SK-N-MC (cell line): ENCODE results near the gene ZBTB7C.
"Not testable (repeated sequence)": the region's sequence is repeated elsewhere in the genome, so short reads cannot be mapped to it uniquely, and the experiment has no call there.

Experiments used
- DNase-seq: peaks from one replicate; pipeline ENCODE4 v3.0.0-alpha.2; 2011; ENCODE audit warnings: low read depth, low spot score
- H3K27ac ChIP-seq: fragments of 200-600 bp; sonication (generic); 2 replicates; pipeline ENCODE4 v1.5.1; 2016; ENCODE audit warnings: mixed run types
- H3K36me3 ChIP-seq: fragments of 200-600 bp; sonication (generic); 2 replicates; pipeline ENCODE4 v1.6.1; 2017; ENCODE audit warnings: antibody characterized with exemption, low read length, mixed read lengths; ENCODE audit not compliant: insufficient read depth
- H3K4me3 ChIP-seq: fragments of 200-600 bp; sonication (generic); 2 replicates; pipeline ENCODE4 v1.5.1; 2016
- H3K9ac ChIP-seq: fragments of 200-600 bp; sonication (generic); 2 replicates; pipeline ENCODE4 v1.8.0; 2017; ENCODE audit warnings: mixed run types, mixed read lengths; ENCODE audit not compliant: insufficient read length
- H3K9me3 ChIP-seq: fragments of 200-600 bp; sonication (generic); 2 replicates; pipeline ENCODE4 v1.6.1; 2017; ENCODE audit warnings: low read depth, mild to moderate bottlenecking, antibody characterized with exemption, low read length, moderate library complexity, mixed read lengths
- EZH2 ChIP-seq: fragments of 200-600 bp; sonication (generic); IDR thresholded peaks from one replicate; pipeline ENCODE4 v1.6.1; 2017; ENCODE audit warnings: antibody characterized with exemption
- FOXP2 ChIP-seq: optimal IDR thresholded peaks from 2 replicates; pipeline ENCODE3; 2011; ENCODE audit warnings: mild to moderate bottlenecking, moderate library complexity; ENCODE audit not compliant: insufficient read depth; ENCODE audit errors: extremely low read length, control extremely low read depth
- POLR2AphosphoS5 ChIP-seq: IDR thresholded peaks from 2 replicates; pipeline ENCODE4 v1.6.1; 2012; ENCODE audit warnings: mild to moderate bottlenecking, low read depth, low read length, borderline replicate concordance

ZBTB7C gene

DNA sequence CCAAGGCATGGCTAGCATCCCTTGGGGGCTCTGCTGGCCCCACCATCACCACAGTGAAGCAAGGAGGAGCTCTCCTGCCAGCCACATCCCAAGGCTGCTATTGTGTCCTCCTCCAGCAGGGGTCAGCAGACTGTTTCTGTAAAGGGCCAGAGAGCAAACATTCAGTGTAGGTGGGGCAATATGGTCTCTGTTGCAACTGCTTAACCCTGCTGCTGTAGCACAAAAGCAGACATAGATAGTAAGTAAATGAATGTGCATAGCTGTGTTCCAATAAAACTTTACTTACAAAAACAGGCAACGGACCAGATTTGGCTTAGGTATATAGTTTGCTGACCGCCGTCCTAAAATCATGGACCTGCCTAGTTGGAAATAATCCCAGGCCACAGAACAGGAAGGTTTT, 36.4 kb upstream of the ZBTB7C start:
- TF ChIP-seq POLR2AphosphoS5, result no peak
- no peak for TF ChIP-seq FOXP2
- TF ChIP-seq EZH2, result no peak
- Histone ChIP-seq H3K9me3 (no peaks in the 10 kb centered on the region), H3K27ac (no peak overlapping the region), H3K4me3 (no peak overlapping the region), H3K9ac (no peak overlapping the region), H3K36me3 (no peaks in the 10 kb centered on the region)
- DNase-seq, result peak; percentile 63

DNA sequence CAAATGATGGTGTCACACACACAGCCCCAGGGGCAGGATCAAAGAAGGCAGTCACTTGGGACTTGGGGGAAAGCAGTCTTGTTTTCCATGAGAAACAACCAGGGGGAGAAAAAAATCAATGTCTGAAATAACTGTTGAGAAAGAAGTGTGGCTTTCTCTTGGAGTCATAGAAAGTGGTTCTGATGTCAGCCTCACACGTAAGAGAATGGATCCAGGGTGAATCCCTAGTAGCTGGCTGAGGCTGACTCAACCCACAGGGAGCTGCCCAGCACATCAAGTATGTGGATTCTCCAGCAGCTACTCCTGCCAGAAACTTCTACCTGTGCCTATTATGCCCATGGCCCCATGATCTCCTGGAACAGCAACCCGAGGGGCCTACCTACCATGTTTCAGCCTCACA, 33.6 kb upstream of the ZBTB7C start:
- no peak for TF ChIP-seq POLR2AphosphoS5
- no peak for TF ChIP-seq EZH2
- TF ChIP-seq FOXP2, result no peak
- H3K9ac ChIP-seq, result no peak overlapping the region
- no peak overlapping the region for H3K27ac ChIP-seq
- H3K4me3 ChIP-seq, result no peak overlapping the region
- no peaks in the 10 kb centered on the region for H3K36me3 ChIP-seq
- no peak for DNase-seq
- H3K9me3 ChIP-seq, result no peaks in the 10 kb centered on the region

DNA sequence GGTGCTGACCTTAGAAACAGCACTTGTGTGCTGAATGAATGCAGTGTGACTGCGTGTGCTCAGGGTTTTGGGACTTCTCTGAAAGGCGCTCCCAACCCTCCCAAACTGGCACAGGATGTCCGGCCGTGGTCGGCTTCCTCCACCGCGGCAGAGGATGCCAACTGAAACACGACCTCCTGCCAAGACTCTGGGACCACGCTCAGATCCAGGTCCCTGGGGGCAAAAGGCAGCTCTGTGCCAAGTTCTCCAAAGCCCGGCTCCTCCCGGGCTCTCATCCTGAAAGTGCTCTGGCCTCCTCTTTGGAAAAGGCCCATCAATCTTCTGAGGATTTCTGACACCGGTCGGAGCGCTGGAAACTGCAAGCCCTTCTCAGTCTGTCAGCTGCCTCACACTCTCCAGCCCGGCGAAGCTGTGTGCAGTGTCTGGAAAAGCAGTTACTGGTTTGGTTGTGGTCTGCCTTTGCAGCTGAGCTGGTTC, 32.3 kb upstream of the ZBTB7C start:
- Histone ChIP-seq H3K4me3 (no peak overlapping the region), H3K36me3 (no peaks in the 10 kb centered on the region)

DNA sequence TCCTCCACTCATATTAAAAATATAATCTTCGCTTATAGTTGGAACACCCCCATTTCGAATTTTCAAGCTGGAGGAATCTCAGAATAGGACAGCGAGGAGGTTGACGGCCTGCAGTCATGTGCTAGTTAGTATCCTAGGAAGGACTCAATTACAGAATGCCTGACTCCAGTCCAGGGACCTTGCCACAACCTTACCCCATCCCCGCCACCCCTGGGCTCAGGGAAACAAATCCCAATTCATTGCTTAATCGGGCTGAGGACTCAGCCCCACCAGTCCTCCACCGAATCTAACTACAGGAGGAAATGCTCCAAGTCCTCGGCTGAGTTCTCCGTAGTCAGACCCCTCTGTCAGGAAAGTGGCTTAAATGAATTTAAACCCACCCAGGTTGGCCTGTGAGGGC, 31.7 kb upstream of the ZBTB7C start:
- no peaks in the 10 kb centered on the region for H3K36me3 ChIP-seq
- no peak overlapping the region for H3K9ac ChIP-seq
- H3K9me3 ChIP-seq, result no peaks in the 10 kb centered on the region
- no peak overlapping the region for H3K27ac ChIP-seq
- DNase-seq, result no peak
- TF ChIP-seq EZH2 (no peak), FOXP2 (no peak), POLR2AphosphoS5 (no peak)
- H3K4me3 ChIP-seq, result no peak overlapping the region

More for the DNA sequence above, 32.3 kb upstream of the ZBTB7C start:
- Histone ChIP-seq H3K27ac (no peak overlapping the region), H3K9ac (no peak overlapping the region), H3K9me3 (no peaks in the 10 kb centered on the region)
- no peak for TF ChIP-seq POLR2AphosphoS5
- TF ChIP-seq EZH2, result no peak
- no peak for TF ChIP-seq FOXP2
- DNase-seq, result no peak

DNA sequence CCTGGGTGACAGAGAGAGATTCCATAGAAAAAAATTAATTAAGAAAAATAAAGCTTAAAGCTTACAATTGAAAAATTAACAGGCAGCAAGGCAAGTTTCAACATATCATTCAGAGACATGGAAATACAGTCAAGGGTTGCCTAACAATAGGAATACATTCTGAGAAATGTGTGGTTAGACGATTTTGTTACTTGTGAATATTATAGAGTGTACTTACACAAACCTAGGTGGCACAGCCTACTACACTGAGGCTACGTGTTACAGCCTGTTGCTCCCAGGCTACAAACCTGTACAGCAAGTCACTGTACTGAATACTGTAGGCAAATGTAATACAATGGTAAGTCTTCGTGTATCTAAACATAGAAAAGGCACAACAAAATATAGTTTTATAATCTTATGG, 27.7 kb upstream of the ZBTB7C start:
- Histone ChIP-seq H3K27ac (no peak overlapping the region), H3K4me3 (no peak overlapping the region), H3K9ac (no peak overlapping the region), H3K36me3 (no peaks in the 10 kb centered on the region), H3K9me3 (no peaks in the 10 kb centered on the region)
- no peak for DNase-seq
- TF ChIP-seq EZH2 (no peak), FOXP2 (no peak), POLR2AphosphoS5 (no peak)

DNA sequence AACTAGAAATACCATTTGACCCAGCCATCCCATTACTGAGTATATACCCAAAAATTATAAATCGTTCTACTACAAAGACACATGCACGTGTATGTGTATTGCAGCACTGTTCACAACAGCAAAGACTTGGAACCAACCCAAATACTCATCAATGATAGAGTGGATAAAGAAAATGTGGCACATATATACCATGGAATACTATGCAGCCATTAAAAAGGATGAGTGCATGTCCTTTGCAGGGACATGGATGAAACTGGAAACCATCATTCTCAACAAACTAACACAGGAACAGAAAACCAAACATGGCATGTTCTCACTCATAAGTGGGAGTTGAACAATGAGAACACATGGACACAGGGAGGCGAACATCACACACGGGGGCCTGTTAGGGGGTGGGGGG, 25.2 kb upstream of the ZBTB7C start:
- H3K9ac ChIP-seq, DNase-seq, H3K36me3 ChIP-seq, H3K4me3 ChIP-seq, H3K27ac ChIP-seq, H3K9me3 ChIP-seq: not testable (repeated sequence)

DNA sequence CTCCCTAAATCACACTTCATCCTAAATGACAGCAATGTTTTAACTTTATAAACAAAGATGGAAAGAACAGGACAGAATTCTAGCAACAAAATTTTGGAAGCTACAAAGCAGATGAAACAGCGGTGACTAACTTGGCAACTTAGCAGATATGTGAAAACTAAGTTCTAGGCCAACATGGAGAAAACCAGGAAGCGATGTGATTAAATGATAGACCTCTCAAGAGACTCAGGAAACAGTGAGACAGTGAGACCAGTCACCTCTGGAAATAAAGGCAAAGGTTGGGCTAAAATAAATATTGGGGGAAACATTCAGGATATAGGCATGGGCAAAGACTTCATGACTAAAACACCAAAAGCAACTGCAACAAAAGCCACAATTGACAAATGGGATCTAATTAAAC, 24.4 kb upstream of the ZBTB7C start:
- TF ChIP-seq EZH2 (no peak), FOXP2 (no peak), POLR2AphosphoS5 (no peak)
- Histone ChIP-seq H3K27ac (no peak overlapping the region), H3K9ac (no peak overlapping the region), H3K9me3 (no peaks in the 10 kb centered on the region), H3K4me3 (no peak overlapping the region), H3K36me3 (no peaks in the 10 kb centered on the region)
- DNase-seq, result no peak

DNA sequence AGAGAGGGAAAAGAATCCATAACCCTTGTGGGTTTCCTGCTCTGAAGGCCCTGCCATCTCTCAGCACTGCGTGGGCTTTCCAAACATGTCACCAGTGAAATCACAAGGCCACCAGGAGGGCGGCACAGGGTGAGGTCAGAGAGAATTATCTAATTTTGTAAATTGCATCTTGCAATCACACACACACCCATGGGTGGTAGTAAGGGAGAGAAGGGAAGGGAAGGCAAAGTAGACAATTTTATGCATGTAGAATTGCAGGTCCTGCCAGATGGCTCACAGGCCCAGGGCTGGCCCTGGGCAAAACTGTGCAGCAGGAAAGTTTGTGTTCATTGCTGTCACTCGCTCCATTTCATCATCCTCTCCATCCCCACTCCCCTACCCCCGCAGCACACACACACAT, 21.0 kb upstream of the ZBTB7C start:
- H3K4me3 ChIP-seq, result no peak overlapping the region
- TF ChIP-seq FOXP2 (no peak), POLR2AphosphoS5 (no peak), EZH2 (no peak)
- no peaks in the 10 kb centered on the region for H3K36me3 ChIP-seq
- no peak overlapping the region for H3K9ac ChIP-seq
- H3K27ac ChIP-seq, result no peak overlapping the region
- H3K9me3 ChIP-seq, result no peaks in the 10 kb centered on the region
- DNase-seq, result no peak

DNA sequence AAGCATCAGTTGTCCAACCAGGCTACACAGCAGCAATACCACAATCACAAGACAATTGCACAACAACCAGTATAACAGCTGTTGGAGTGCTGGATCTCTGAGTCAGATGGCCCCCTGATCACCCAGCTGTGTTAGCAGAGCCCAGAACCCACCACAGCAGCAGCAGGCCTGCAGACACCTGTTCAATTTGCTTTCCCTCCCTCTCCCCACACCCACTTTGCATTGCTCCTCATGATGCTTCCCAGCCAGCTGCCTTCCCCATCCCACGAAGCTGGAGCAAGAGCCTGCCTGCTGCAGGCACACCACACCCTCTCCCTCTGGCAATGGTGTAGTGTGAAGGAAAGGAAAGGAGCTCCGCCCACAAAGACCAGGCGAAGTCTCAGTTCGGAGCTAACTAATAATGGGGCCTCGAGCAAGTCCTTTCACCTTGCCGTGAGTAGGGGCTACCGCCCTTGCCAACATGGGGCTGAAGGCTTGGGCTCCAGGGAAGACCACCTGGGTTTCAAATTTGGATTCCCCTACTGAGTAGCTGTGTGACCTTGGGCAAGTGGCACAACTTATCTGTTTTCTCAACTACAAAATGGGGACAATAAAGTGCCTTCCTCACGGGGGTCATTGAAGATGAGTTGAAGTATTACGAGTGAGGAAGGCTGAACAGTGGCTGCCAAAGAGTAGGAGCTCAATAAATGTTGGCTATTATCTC, 19.4 kb upstream of the ZBTB7C start:
- H3K36me3 ChIP-seq, result no peaks in the 10 kb centered on the region
- H3K27ac ChIP-seq, result no peak overlapping the region
- no peak for TF ChIP-seq FOXP2
- TF ChIP-seq EZH2, result no peak
- TF ChIP-seq POLR2AphosphoS5, result no peak
- no peak for DNase-seq
- no peak overlapping the region for H3K4me3 ChIP-seq
- no peak overlapping the region for H3K9ac ChIP-seq
- H3K9me3 ChIP-seq, result no peaks in the 10 kb centered on the region
